ENCODE measurements around the gene PXT1.
"Not testable (repeated sequence)": the region's sequence is repeated elsewhere in the genome, so short reads cannot be mapped to it uniquely, and the experiment has no call there.

The PXT1 gene

DNA sequence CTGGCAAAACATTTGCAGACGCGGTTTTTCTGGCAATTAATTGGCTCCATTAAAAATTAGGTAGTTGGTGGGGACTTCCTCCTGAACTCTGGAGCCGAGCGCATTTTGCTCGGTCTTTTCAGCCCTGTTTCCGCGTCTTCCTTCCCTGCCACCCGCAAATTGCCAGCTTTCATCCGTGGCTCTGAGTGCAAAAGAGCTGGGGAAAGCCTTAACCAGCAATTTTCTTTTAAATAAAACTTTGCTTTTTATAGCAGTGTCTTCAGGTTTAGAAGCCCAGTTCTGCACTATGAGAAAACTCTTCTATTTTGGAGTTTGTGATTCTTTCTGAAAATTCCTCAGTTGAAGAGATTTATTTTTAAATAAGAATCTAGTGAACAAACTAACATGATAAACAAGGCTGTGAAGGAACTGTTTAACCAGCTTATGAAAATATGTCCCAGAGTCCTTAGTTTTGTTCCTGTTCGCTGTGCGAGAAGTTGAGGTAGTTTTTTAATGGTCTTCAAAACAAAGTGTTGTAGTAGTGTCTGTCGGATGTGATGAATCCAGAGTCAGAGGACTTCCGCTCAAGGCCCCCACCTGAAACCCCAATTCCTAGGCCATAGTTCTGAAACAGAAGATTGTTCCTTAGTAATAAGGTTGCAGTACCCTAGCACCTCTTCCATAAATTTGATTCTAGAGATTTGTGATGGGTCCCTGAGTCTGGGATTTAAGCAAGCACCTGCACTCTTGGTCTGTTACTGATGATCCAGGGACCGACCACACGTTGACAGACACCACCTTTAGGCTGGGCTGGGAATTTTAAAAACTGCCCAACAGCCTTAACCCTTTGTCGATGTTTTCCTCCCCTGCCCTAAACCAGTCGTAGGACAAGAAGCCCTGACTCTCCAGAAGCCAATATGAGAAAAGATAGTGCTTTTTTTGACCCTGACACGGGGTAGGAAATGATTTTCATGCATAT is 1.1 kb upstream of the PXT1 start:
- no peak for DNase-seq

DNA sequence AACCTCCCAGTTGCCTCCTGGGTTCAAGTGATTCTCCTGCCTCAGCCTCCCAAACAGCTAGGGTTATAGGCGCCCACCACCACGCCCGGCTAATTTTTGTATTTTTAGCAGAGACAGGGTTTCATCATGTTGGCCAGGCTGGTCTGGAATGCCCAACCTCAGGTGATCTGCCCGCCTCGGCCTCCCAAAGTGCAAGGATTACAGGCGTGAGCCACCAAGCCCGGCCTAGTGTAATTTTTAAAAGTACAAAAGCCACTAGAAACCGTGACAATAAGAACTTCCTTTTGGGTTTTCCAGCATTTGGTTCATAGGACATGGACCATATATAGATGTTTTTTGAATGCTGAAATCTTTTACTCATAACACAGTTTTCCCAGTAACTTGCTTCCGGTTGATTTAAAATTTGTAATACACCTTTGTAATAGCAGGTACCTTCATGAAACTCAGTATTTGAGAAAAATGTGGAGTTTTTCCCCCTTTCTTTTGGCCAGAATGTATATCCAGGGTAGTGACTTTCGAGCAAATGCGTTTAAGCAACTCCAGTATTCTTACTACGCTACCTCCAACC is 467 bp downstream of the PXT1 start:
- DNase-seq = no peak

DNA sequence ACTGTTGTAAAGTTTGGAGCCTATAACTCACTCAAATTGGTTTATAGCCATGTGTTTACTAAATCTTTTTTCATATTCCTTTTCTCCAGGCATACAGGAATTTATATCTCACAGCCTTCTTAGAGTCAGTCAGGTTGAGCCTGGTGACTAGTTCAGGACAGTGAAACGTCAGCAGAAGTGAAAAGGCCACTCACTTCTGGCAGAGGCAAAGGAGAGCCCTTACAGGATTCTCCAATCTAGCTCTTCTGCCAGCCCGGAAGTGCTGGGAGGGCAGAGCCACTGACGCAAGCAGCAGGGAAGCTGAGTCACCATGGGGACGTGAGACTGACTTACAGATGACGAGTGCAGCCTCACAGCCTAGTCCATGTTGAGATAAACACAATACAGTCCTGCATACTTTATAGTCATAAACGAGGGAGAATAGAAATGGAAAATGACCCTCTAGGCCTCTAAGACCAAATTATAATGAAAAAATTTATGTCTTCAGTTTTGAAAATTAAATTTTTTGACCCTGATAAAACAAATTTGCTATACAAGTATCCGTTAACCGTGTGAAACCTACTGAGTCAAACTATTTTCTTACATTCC is 1.3 kb downstream of the PXT1 start:
- peak; percentile 82 for DNase-seq

DNA sequence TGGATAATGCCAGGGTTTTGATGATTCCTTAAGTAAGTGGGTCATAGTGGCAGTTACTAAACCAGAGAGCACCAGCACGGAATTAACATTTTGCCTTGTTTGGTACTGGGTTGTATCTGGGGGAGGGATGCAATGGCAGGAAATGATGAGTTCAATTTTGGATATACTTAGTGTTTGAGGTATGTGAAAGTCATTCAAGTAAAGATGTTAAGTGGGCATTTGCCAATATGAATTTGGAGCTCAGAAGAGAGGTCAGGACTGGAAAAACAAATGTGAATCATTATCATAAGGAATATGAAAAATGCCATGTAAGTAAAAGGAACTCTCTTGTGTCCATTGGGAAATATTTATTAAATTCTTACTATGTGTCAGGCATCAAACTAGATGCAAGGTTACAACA is 6.2 kb downstream of the PXT1 start:
- no peak for DNase-seq

DNA sequence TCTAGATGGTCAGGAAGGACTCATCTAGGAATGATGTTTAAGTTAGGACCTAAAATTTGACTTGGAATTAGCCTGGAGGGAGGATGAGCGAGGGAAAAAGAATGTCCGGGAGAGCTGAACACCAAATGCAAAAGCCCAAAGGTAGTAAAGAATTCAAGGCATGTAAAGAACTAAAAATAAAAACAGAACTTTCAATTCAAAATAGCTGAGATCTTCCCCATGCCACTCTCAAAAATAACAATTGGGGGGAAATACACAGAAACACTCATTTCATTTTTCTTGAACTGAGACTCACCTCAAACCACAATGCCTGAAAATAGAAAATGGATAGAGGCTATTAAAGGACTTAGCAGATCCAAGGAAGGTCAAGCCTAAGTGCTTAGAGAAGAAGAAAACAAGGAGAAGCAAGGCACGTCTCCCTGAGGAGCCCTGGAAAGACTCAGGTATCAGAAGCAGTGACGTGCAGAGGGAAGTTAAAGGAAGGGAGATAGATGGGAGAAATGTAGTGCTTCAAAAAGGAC is 10.4 kb downstream of the PXT1 start:
- DNase-seq = no peak

DNA sequence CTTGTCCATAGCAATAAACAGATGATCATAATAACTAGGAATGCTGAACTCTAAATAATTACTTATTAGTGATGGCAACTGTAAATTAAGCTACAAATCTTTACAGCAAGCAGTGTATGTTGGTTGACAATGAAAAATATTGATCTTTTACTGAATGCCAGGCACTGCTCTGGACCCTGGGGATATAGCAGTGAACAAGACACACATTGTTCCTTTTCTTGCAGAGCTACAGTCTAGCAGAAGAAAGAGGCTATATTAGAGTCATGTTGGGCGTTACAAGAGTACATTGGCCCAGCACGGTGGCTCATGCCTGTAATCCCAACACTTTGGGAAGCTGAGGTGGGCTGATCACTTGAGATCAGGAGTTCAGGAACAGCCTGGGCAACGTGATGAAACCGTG is 11.5 kb downstream of the PXT1 start:
- DNase-seq = no peak

DNA sequence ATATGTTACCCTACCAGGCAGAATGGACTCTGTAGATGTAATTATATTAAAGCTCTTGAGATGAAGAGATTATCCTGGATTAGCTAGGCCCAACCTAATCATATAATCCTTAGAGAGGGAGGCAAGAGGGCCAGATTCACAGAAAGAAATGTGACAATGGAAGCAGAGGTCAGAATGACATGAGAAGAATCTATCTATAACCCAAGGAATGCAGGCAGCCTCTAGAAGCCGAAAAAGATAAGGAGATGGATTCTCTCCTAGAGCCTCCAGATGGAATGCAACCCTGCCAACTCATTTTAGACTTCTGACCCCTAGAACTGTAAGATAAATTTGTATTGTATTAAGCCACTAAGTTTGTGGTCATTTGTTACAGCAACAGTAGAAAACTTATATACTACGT is 12.3 kb downstream of the PXT1 start:
- DNase-seq = no peak

DNA sequence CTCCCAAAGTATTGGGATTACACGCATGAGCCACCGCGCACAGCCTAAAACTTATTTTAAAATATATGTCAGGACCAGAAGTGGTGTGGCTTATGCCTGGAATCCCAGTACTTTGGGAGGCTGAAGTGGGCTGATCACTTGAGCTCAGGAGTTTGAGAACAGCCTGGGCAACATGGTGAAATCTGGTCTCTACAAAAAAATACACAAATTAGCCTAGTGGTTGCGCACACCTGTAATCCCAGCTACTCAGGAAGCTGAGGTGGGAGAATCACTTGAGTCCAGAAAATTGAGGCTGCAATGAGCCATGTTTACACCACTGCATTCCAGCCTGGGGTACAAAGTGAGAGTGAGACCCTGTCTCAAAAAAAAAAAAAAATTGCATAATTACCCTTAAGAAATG is 13.7 kb downstream of the PXT1 start:
- no peak for DNase-seq

DNA sequence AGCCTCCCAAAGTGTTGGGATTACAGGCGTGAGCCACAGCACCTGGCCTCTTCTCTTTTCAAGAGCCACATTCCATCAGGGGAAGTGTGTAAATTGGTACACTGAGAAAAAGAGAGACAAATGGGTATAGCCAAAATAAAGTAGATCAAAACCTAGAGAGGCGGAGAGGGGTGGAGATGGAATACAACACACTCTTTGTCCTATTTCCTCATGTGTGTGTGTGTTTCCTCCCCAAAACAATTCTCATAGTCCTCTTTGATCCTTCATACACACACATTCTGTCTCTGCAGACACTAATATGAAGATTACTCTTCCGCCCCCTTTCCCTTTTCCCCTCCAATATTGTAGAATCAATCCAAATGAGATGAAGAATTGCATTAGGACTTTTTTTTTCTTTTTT is 16.0 kb downstream of the PXT1 start:
- DNase-seq = no peak

DNA sequence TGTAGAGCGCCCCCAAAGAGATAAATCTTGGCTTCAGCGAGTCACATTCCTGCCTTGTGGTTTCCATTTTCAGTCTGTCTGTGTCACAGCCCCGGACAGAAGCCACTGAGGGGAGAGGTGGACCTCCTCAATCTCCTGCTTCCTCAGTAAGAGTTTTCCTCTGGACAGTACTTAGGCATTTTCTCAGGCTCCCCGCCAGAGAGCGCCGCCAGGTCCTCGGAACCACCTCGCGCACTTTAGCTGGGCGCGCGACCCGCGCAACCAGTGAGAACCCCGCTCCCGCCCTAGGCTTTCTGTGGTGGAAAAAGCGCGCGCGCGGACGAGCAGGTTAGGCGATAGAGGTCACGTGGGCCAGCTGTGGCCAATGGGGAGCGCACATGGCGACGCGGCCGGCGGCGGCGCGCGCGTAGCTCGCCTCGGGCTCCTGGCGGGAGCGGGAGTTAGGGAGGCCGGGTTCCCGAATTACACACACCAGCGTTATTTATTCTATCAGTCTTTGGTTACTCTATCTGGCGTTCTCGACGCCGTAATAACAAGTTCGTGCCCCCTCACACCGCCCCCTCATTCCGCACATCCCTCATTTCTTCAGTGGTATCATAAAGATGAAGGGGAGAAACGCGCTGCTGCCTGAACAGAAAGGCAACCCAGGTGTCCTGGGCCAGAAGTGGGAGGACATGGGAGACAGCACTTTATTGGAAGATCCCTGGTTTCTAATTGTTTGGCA is 19.4 kb downstream of the PXT1 start:
- peak; percentile 99 for DNase-seq

DNA sequence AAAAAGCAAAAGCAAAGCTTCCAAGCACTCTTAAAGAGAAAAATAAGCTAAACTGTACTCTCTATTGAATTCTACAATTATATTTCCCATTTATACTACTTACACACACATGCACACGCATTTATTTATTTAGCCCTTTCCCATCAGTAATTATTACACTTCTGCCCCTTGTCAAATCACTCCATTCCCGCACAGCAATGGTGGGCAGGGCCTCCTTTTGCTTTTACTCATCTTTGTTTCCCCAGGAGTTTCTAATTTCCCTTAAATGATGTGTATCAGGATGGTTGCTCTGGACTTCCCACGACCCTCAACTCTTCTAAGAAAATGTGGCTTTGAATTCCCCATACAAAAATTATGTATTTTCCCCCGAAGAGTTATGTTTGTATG is 19.9 kb downstream of the PXT1 start:
- no peak for DNase-seq

DNA sequence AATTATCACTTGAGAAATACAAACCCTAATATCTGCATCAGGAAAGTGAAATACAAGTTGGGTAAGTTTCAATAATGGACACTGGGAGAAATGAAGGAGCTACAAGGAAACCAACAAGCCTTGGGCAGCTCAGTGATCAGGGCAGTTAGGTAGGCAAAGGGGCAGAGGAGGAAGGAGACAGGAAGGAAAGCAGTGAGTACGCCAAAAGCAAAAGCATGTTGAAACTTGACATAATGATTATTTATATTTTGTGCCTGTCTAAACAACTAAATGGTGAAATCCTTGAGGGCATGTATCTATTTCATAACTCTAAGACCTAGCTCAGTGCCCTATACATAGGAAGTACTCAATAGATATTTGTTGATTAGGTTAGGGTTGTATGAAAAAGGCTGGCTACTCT is 23.3 kb downstream of the PXT1 start:
- no peak for DNase-seq

DNA sequence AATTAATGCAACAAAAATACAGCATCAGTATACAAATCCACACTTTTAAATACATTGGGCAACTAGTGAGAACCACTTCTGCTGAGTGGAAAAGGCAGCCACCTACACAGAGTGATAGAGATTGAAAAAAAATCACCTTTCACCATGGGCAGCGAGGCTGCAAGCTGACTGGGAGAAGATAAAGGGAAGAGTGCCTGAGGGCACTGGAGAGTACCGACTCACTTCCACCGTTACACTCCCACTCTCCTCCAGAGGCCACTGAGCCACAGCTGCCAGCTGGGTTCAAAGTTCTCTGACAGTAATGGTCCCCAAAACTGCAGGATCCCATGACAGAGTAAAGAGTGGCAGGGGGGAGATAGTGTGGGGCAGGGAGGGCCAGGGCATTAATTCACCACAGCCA is 24.1 kb downstream of the PXT1 start:
- no peak for DNase-seq

DNA sequence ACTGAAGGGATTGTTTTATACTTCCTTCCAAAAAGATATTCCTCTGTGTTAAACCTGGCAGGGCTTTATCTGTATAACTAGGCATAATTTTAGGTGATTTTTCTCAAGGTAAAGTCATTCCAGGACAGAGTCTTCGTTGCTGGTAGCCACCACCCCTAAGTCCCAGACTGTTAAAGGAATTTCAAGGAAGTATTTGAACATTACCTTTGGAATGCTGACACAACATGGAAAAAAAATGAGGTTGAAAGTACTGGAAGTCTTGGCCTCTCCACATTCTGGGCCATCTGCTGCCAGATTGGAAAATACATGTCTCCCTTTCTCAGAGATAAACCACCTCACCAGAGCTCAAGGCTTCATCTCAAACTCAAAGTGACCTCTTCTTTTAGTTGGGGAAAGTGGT is 28.2 kb downstream of the PXT1 start:
- DNase-seq = no peak

DNA sequence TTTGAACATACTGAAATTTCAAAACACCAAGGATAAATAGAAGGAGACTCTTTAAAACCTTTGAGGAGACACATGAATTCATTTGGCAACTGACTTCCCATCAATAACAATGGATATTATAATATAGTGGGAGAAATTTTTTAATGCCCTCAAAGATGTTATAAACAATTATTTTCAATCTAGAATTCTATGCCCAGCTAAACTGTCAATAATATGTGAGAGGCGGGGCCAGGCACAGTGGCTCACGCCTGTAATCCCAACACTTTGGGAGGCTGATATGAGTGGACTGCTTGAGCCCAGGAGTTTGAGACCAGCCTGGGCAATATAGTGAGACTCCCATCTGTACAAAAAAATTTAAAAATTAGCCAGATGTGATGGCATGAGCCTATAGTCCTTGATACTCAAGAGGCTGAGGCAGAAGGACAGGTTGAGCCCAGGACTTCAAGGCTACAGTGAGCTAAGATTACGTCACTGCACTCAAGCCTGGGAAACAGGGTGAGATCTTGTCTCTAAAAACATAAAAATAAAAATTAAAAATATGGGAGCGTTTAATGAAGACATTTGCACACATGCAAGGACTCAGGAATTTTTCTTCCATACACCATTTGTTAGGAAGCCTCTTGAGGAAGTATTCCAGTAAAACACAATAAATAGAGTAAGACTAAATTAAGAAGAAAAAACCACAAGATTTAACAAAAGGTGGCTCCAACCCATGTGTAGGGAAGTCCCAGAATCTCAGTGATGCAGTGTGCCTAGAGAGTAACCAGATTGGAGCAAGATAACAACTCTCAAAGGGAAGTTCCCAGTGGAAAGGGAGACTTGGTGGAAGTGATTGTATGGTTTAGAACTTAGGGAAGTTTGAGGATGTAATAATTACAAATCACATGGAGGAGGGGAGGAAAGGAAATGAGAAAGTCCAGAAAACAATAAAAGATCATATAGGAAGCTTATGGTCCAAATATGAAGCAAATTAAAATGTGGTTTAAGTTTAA is 28.9 kb downstream of the PXT1 start:
- no peak for DNase-seq

DNA sequence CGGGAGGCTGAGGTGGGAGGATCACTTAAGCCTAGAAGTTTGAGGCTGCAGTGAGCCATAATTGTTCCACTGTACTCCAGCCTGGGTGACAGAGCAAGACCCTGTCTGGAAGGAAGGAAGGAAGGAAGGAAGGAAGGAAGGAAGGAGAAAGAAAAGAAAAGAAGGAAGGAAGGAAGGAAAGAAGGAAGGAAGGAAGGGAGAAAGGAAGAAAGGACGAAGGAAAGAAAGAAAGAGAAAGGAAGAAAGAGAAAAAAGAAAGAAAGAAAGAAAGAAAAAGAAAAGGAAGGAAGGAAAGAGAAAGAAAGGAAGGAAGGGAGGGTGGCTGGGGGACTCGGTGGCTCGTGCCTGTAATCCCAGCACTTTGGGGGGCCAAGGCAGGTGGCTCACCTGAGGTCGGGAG is 32.9 kb downstream of the PXT1 start:
- not testable (repeated sequence) for DNase-seq

DNA sequence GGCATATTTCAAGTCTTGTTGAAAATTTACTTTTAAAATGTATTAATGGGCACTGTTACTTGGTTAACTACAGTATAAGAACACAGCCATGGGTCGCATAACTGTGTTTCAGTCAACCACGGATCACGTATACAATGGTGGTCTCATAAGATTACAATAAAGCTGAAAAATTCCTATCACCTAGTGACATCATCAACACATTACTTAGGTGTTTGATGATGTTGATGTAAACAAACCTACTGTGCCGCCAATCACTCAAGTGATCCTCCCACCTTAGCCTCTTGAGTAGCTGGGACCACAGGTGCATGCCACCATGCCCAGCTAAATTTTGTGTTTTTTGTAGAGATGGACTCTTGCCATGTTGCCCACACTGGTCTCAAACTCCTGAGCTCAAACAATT is 38.5 kb downstream of the PXT1 start:
- no peak for DNase-seq

DNA sequence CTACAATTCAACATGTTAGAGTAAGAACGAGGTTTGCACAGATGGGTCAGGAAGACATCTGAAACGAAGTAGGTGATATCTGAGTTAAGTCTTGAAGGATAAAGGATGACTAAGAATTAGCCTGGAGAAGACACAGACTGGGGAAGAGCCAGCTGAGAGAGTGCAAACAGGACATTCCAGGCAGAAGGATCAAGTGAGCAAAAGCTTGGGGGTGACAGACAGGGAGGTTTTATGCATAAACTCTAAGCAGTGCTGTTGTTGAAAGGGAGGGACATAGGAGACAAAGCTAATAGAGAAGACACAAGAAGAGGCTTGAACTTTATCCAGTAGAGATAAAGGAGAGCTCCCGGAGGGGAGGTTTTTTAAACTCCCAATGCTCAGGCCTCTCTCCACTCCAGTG is 40.2 kb downstream of the PXT1 start:
- no peak for DNase-seq

DNA sequence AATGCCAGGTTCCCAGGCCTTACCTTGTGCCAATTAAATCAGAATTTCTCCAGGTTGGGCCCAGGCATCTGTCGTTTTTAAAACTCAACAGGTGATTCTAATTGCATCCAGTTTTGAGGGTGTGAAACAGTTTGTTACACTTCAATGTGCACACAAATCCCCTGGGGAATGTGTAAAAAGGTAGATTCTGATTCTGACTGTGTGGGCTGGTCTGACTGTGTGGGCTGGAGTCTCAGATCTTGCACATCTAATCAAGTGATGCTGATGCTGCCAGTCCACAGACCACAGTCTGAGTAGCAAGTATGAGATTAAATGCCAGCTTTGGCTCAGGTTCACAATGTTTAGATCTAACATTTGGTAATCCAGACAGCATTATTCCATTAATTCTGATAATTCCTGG is 42.7 kb downstream of the PXT1 start:
- DNase-seq = no peak

DNA sequence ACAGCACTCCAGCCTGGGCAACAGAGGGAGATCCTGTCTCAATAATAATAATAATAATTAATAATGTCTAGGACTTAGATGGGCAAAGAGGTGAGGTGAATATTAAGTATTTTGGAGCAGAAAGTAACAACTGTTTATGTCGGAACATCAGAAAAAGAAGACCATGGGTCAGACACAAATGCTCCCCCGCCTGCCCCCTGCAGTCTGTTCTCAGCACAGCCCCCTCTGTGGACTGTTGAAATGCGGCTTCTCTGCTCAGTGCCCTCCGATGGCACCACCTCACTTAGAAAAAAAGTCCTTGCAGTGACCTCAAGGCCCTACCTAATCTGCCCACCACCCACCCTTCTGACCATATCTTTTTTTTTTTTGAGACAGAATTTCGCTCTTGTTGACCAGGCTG is 50.0 kb downstream of the PXT1 start:
- DNase-seq = no peak

DNA sequence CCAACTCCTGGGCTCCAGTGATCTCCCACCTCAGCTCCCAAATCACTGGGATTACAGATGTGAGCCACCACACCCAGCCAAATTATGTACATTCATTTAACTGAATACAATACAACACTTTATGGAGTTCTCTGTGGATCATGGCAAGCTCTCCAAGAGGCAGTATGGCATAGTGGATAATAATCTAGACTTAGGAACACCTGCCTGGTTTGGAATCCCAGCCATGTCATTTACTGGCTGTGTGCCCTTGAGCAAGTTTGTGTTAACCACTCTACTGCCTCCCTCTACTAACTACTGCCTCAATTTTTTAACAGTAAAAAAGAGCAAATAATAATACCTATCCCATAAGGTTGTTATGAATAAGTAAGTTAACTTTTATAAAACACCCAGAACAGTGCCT is 53.3 kb downstream of the PXT1 start:
- no peak for DNase-seq
